Measurements from ENCODE around the gene GRIN2A. TPM values are rescaled to one million over a fixed set of nuclear protein-coding genes. Genes with fewer than 3 reads are reported as not detected.
"Not testable (repeated sequence)": the region's sequence is repeated elsewhere in the genome, so short reads cannot be mapped to it uniquely, and the experiment has no call there.

Gene GRIN2A
- total RNA-seq, 4 donors from 2014 or later: 0.13 to 1.2 (median 0.30) TPM

GRCh38 chr16:9898555-9898954 lies 283.7 kb downstream of the GRIN2A start:
- no peak for TF ChIP-seq CTCF (IDR thresholded peaks at IDR 0.05)
- ATAC-seq (ENCODE audit: low FRiP score) (no peak), DNase-seq (ENCODE audit: low spot score) (no peak)

GRCh38 chr16:9898124-9898523 lies 284.1 kb downstream of the GRIN2A start:
- no peak for TF ChIP-seq CTCF (IDR thresholded peaks at IDR 0.05)
- ATAC-seq (ENCODE audit: low FRiP score): no peak

GRCh38 chr16:9895817-9896216 lies 286.4 kb downstream of the GRIN2A start:
- no peak for TF ChIP-seq CTCF (IDR thresholded peaks at IDR 0.05)
- ATAC-seq (ENCODE audit: low FRiP score) (no peak), DNase-seq (ENCODE audit: low spot score) (no peak)

More at GRCh38 chr16:9898124-9898523, 284.1 kb downstream of the GRIN2A start:
- no peak for DNase-seq (ENCODE audit: low spot score)

- TF ChIP-seq CTCF (IDR thresholded peaks at IDR 0.05): no peak
- ATAC-seq (ENCODE audit: low FRiP score) (no peak), DNase-seq (ENCODE audit: low spot score) (no peak)
Observed at GRCh38 chr16:9885876-9886275, 296.4 kb downstream of the GRIN2A start.

GRCh38 chr16:9885467-9885866 lies 296.8 kb downstream of the GRIN2A start:
- no peak for ATAC-seq (ENCODE audit: low FRiP score)
- no peak for TF ChIP-seq CTCF (IDR thresholded peaks at IDR 0.05)

GRCh38 chr16:9875981-9876380 lies 306.2 kb downstream of the GRIN2A start:
- not testable (repeated sequence) for ATAC-seq (ENCODE audit: low FRiP score); DNase-seq (ENCODE audit: low spot score)

More at GRCh38 chr16:9885467-9885866, 296.8 kb downstream of the GRIN2A start:
- no peak for DNase-seq (ENCODE audit: low spot score)

- ATAC-seq (ENCODE audit: low FRiP score): no peak
- no peak for TF ChIP-seq CTCF (IDR thresholded peaks at IDR 0.05)
- no peak for DNase-seq (ENCODE audit: low spot score)
Observed at GRCh38 chr16:9874219-9874618, 308.0 kb downstream of the GRIN2A start.

- TF ChIP-seq CTCF (IDR thresholded peaks at IDR 0.05): no peak
- DNase-seq (ENCODE audit: low spot score): no peak
- ATAC-seq (ENCODE audit: low FRiP score): no peak
Observed at GRCh38 chr16:9870962-9871361, 311.3 kb downstream of the GRIN2A start.

Measured in omental fat pad (tissue), 4 donors.